Fibroblast of lung (primary cell): ENCODE data around the gene FBXW11.
"Not testable (repeated sequence)": the region's sequence is repeated elsewhere in the genome, so short reads cannot be mapped to it uniquely, and the experiment has no call there.

Source experiments
- EZH2 ChIP-seq: IDR thresholded peaks from 2 replicates; pipeline ENCODE4 v1.5.1; 2012; ENCODE audit warnings: low read length, control low read depth, mild to moderate bottlenecking; ENCODE audit errors: missing control alignments
- TF ChIP-seq, protein P1 (sequence below), 2 donors: IDR thresholded peaks in 1 of 2; conservative IDR thresholded peaks in 1 of 2; 1 replicate in 1 of 2; 2 replicates in 1 of 2; pipeline ENCODE4 v1.5.1; 2011 to 2012; ENCODE audit warnings: low read length in 2 of 2, control low read depth in 1 of 2, inconsistent platforms in 1 of 2, low read depth in 1 of 2, mild to moderate bottlenecking in 1 of 2

DNA sequence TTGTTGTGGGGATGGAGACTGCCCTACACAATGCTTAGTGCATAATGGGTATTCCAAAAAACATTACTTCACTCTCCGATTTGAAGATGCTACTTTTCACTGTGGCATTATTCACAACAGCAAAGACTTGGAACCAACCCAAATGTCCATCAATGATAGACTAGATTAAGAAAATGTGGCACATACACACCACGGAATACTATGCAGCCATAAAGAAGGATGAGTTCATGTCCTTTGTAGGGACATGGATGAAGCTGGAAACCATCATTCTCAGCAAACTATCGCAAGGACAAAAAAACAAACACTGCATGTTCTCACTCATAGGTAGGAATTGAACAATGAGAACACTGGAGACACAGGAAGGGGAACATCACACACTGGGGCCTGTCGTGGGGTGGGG, 90.7 kb downstream of the FBXW11 start:
- TF ChIP-seq, protein P1, sequence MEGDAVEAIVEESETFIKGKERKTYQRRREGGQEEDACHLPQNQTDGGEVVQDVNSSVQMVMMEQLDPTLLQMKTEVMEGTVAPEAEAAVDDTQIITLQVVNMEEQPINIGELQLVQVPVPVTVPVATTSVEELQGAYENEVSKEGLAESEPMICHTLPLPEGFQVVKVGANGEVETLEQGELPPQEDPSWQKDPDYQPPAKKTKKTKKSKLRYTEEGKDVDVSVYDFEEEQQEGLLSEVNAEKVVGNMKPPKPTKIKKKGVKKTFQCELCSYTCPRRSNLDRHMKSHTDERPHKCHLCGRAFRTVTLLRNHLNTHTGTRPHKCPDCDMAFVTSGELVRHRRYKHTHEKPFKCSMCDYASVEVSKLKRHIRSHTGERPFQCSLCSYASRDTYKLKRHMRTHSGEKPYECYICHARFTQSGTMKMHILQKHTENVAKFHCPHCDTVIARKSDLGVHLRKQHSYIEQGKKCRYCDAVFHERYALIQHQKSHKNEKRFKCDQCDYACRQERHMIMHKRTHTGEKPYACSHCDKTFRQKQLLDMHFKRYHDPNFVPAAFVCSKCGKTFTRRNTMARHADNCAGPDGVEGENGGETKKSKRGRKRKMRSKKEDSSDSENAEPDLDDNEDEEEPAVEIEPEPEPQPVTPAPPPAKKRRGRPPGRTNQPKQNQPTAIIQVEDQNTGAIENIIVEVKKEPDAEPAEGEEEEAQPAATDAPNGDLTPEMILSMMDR (conservative IDR thresholded peaks at IDR 0.05 in 1 of 2, IDR thresholded peaks at IDR 0.05 in 1 of 2; ENCODE audit: low read depth in 1 of 2, low read length in 2 of 2): not testable (repeated sequence)
- not testable (repeated sequence) for TF ChIP-seq EZH2
